DND-41 (cell line): ENCODE results near the gene C3orf85.

ENCODE experiments used
- ATAC-seq: fragments of 200-7000 bp; cut with Tn5 transposase; 3 replicates; pipeline ENCODE4 v1.9.1; 2021; ENCODE audit warnings: low read depth; ENCODE audit not compliant: insufficient read depth
- DNase-seq: peaks from one replicate; pipeline ENCODE4 v3.0.0-alpha.2; 2020
- H2AFZ ChIP-seq: 2 replicates; pipeline ENCODE4 v1.6.0; 2012; ENCODE audit warnings: low read depth, low read length
- H3K27ac ChIP-seq: 2 replicates; pipeline ENCODE4 v1.5.1; 2012; ENCODE audit warnings: low read length, inconsistent platforms
- H3K27me3 ChIP-seq: fragments of 200-600 bp; sonication (generic); 2 replicates; pipeline ENCODE4 v1.6.0; 2012; ENCODE audit warnings: low read length, mild to moderate bottlenecking, inconsistent platforms; ENCODE audit not compliant: insufficient read depth, poor library complexity
- H3K36me3 ChIP-seq: 2 replicates; pipeline ENCODE4 v1.5.1; 2012; ENCODE audit warnings: low read length, inconsistent platforms; ENCODE audit not compliant: insufficient read depth
- H3K4me1 ChIP-seq: 2 replicates; pipeline ENCODE4 v1.5.1; 2012; ENCODE audit warnings: mild to moderate bottlenecking, low read length; ENCODE audit not compliant: insufficient read depth
- H3K4me2 ChIP-seq: 2 replicates; pipeline ENCODE4 v1.6.0; 2012; ENCODE audit warnings: mild to moderate bottlenecking, moderate library complexity, low read length, inconsistent platforms; ENCODE audit not compliant: insufficient read depth
- H3K4me3 ChIP-seq, 2 experiments: fragments of 200-600 bp in 1 of 2; shearing (Covaris generic) in 1 of 2; 2 replicates each; pipeline ENCODE4 v1.5.1; 2012 to 2016; ENCODE audit warnings: inconsistent platforms in 2 of 2, low read length in 2 of 2, mild to moderate bottlenecking in 2 of 2, low read depth in 1 of 2, moderate library complexity in 1 of 2
- H3K79me2 ChIP-seq: 2 replicates; pipeline ENCODE4 v1.6.0; 2012; ENCODE audit warnings: low read length, inconsistent platforms; ENCODE audit not compliant: insufficient read depth
- H3K9ac ChIP-seq: 2 replicates; pipeline ENCODE4 v1.6.0; 2012; ENCODE audit warnings: low read depth, mild to moderate bottlenecking, inconsistent platforms, low read length, moderate library complexity
- H3K9me3 ChIP-seq: 2 replicates; pipeline ENCODE4 v1.5.1; 2012; ENCODE audit warnings: low read length, moderate library complexity, mild to moderate bottlenecking, inconsistent platforms; ENCODE audit not compliant: insufficient read depth, severe bottlenecking
- H4K20me1 ChIP-seq: 2 replicates; pipeline ENCODE4 v1.6.0; 2012; ENCODE audit warnings: low read length; ENCODE audit not compliant: insufficient read depth
- EZH2 ChIP-seq: IDR thresholded peaks from 3 replicates; pipeline ENCODE4 v1.6.1; 2012; ENCODE audit warnings: borderline replicate concordance, low read depth, mild to moderate bottlenecking, moderate library complexity, low read length, inconsistent platforms; ENCODE audit not compliant: severe bottlenecking
- TF ChIP-seq, protein P1 (sequence below): IDR thresholded peaks from 2 replicates; pipeline ENCODE4 v1.5.1; 2012; ENCODE audit warnings: borderline replicate concordance, low read length, moderate library complexity, mild to moderate bottlenecking; ENCODE audit not compliant: poor library complexity, severe bottlenecking; ENCODE audit errors: extremely low read depth

C3orf85 gene

DNA sequence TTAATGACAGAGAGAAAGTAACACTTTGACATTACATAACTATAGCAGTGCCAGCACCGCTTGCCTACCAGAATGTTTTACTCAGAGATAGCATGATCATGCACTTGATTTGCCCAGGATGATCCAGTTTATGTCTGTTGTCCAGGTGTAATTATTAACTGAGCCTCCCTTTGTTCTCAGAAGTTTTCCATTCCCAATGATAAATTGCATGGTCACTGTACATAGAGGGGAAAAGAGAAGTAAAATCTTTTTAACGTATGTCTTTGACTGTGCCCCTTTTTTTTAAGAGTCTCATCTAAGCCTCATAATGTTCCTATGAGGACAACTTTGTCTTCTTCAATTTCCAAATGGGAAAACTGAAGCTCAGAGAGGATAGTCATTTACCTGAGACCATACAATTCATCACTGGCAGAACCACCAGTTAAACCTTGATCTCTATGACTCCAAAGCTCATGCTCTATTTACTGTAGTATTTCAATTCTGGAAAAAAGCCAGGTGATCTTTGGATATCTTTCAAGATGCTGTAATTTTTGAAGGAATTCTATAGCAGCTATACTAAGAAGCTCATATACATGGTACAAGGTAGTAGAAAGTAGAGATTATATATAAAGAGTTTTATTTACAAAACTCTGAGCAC lies 25.1 kb downstream of the C3orf85 start:
- no peak overlapping the region for H3K4me2 ChIP-seq

DNA sequence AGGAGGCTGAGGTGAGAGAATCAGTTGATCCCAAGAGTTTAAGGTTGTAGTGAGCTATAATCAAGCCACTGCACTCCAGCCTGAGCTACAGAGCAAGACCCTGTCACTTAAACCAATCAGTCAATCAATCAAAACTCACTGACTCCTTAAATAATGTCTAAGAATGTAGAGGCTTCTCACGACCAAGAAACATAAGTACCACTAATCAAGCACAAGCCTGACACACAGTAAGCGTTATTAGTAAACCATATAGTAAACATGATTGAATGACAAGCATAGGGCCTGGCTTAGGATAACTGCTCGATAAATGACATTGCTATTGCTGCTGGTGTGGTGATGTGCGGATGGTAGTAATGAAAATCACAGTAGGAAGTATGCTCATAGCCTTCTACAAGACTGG lies 29.4 kb downstream of the C3orf85 start:
- no peaks in the 10 kb centered on the region for H3K27me3 ChIP-seq
- no peak overlapping the region for H2AFZ ChIP-seq
- H3K9me3 ChIP-seq = no peaks in the 10 kb centered on the region
- H3K79me2 ChIP-seq = no peaks in the 10 kb centered on the region
- no peak overlapping the region for H3K4me2 ChIP-seq
- no peaks in the 10 kb centered on the region for H3K4me1 ChIP-seq
- DNase-seq (no peak), ATAC-seq (no peak)
- no peaks in the 10 kb centered on the region for H4K20me1 ChIP-seq
- H3K4me3 ChIP-seq = no peak overlapping the region
- TF ChIP-seq, protein P1, sequence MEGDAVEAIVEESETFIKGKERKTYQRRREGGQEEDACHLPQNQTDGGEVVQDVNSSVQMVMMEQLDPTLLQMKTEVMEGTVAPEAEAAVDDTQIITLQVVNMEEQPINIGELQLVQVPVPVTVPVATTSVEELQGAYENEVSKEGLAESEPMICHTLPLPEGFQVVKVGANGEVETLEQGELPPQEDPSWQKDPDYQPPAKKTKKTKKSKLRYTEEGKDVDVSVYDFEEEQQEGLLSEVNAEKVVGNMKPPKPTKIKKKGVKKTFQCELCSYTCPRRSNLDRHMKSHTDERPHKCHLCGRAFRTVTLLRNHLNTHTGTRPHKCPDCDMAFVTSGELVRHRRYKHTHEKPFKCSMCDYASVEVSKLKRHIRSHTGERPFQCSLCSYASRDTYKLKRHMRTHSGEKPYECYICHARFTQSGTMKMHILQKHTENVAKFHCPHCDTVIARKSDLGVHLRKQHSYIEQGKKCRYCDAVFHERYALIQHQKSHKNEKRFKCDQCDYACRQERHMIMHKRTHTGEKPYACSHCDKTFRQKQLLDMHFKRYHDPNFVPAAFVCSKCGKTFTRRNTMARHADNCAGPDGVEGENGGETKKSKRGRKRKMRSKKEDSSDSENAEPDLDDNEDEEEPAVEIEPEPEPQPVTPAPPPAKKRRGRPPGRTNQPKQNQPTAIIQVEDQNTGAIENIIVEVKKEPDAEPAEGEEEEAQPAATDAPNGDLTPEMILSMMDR = no peak
- no peak for TF ChIP-seq EZH2
- H3K27ac ChIP-seq = no peak overlapping the region
- H3K9ac ChIP-seq = no peak overlapping the region
- H3K36me3 ChIP-seq = no peaks in the 10 kb centered on the region

More for the DNA sequence above, 25.1 kb downstream of the C3orf85 start:
- no peaks in the 10 kb centered on the region for H3K36me3 ChIP-seq
- TF ChIP-seq EZH2 = no peak
- TF ChIP-seq, protein P1 = no peak
- no peak overlapping the region for H3K27ac ChIP-seq
- DNase-seq (no peak), ATAC-seq (no peak)
- no peaks in the 10 kb centered on the region for H3K9me3 ChIP-seq
- H3K4me3 ChIP-seq = no peak overlapping the region
- no peak overlapping the region for H2AFZ ChIP-seq
- H4K20me1 ChIP-seq = no peaks in the 10 kb centered on the region
- H3K27me3 ChIP-seq = no peaks in the 10 kb centered on the region
- no peak overlapping the region for H3K9ac ChIP-seq
- H3K4me1 ChIP-seq = no peaks in the 10 kb centered on the region
- no peaks in the 10 kb centered on the region for H3K79me2 ChIP-seq

DNA sequence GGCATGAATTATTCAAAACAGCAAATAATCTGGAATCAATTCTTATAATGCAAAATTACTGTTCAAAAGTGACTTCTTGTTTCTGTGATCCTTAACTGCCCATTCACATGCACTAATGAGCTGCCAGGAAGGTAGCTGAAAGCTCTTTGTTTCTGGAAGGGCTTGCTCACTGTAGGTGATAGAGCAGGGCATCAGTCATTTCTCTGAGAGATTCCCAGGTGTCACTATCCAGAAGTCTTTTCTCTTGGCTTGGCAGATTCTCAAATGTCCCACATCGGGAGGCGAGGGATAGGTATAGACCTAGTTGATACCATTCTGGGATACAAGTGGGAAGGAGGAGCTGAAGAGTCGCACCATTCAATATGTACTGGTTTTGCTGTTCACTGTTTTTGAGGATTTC lies 35.0 kb downstream of the C3orf85 start:
- Histone ChIP-seq H3K36me3 (no peaks in the 10 kb centered on the region), H3K4me1 (no peaks in the 10 kb centered on the region), H3K4me2 (no peak overlapping the region), H3K4me3 (no peak overlapping the region), H3K9ac (no peak overlapping the region), H3K9me3 (no peaks in the 10 kb centered on the region), H3K79me2 (no peaks in the 10 kb centered on the region), H4K20me1 (no peaks in the 10 kb centered on the region), H3K27me3 (no peaks in the 10 kb centered on the region), H2AFZ (no peak overlapping the region), H3K27ac (no peak overlapping the region)
- ATAC-seq (no peak), DNase-seq (no peak)
- TF ChIP-seq, protein P1 = no peak
- TF ChIP-seq EZH2 = no peak
